Calu3 (cell line): ENCODE results near the gene DPP6. TPM values are rescaled to one million over a fixed set of nuclear protein-coding genes. Genes with fewer than 3 reads are reported as not detected.

Experiments
- BruUV-seq: library from RNA; stranded (reverse); fragments of 400-500 nt; replicated peaks from 2 replicates; lab custom pipeline; 2021; lab: Mats Ljungman, UMichigan
- CTCF ChIA-PET: fragments of 300-600 bp; sonication (Branson Sonifier 250); formaldehyde crosslinking; loops from one replicate; lab custom pipeline; 2022; ENCODE audit warnings: antibody characterized with exemption; lab: Charles Lee
- DNase-seq: peaks from one replicate; pipeline ENCODE4 v3.0.0; 2022
- H3K27ac Mint-ChIP-seq: one replicate; pipeline ENCODE4 v1.8.0; 2022; ENCODE audit warnings: mixed read lengths; ENCODE audit not compliant: unreplicated experiment
- H3K27me3 Mint-ChIP-seq: one replicate; pipeline ENCODE4 v1.8.0; 2022; ENCODE audit warnings: mixed read lengths; ENCODE audit not compliant: unreplicated experiment
- H3K36me3 Mint-ChIP-seq: one replicate; pipeline ENCODE4 v1.8.0; 2022; ENCODE audit warnings: mild to moderate bottlenecking, moderate library complexity, mixed read lengths; ENCODE audit not compliant: insufficient read depth, unreplicated experiment
- H3K4me1 Mint-ChIP-seq: one replicate; pipeline ENCODE4 v1.8.0; 2022; ENCODE audit warnings: mild to moderate bottlenecking, low read depth, mixed read lengths; ENCODE audit not compliant: unreplicated experiment
- H3K4me3 Mint-ChIP-seq: one replicate; pipeline ENCODE4 v1.8.0; 2022; ENCODE audit warnings: mild to moderate bottlenecking, low read depth, moderate library complexity, mixed read lengths; ENCODE audit not compliant: unreplicated experiment
- H3K9me3 Mint-ChIP-seq: one replicate; pipeline ENCODE4 v1.8.0; 2022; ENCODE audit warnings: low read depth, mixed read lengths; ENCODE audit not compliant: unreplicated experiment
- intact Hi-C: fragments of 100-400 bp; cut with micrococcal nuclease; formaldehyde crosslinking; loops from one replicate; pipeline ENCODE4 v1.10.0; 2022; ENCODE audit not compliant: unreplicated experiment
- total RNA-seq: library from RNA; stranded (reverse); gene quantifications from 2 replicates; pipeline ENCODE4 v1.2.3, GENCODE V29; 2022
- TF ChIP-seq, protein P1 (sequence below): fragments of 200-600 bp; IDR thresholded peaks from one replicate; pipeline ENCODE4 v1.8.0; 2022; ENCODE audit warnings: antibody characterized with exemption; ENCODE audit not compliant: unreplicated experiment

Gene DPP6
- total RNA-seq, 1 experiment from 2014 or later = not detected

DNA sequence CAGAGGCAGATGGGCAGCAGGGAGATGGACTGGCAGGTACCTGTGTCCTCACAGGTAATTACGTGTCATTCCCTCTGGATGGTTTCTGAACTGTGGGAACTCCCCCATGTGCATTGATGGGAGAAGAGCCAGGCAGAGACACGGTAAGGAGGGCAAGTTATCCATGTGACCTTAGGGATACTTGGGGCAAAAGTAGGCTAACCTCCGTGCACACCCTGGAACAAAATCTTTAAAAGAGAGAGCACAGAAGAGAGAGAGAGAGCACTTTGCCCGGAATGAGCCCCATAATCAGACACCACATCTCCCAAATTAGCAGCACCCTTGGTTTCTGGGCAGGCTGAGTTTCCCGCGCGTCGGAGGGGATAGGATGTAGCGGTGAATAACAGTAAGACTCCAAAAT lies 527.5 kb downstream of the DPP6 start:
- DNase-seq = no peak
- Mint-ChIP-seq H3K4me3 (no peak overlapping the region), H3K27me3 (no peaks in the 10 kb centered on the region), H3K4me1 (no peaks in the 10 kb centered on the region), H3K9me3 (peaks cover 27% of the 10 kb centered on the region), H3K27ac (no peak overlapping the region), H3K36me3 (no peaks in the 10 kb centered on the region)
- BruUV-seq = no TSS peak
- intact Hi-C loops = no loop called here
- TF ChIP-seq, protein P1, sequence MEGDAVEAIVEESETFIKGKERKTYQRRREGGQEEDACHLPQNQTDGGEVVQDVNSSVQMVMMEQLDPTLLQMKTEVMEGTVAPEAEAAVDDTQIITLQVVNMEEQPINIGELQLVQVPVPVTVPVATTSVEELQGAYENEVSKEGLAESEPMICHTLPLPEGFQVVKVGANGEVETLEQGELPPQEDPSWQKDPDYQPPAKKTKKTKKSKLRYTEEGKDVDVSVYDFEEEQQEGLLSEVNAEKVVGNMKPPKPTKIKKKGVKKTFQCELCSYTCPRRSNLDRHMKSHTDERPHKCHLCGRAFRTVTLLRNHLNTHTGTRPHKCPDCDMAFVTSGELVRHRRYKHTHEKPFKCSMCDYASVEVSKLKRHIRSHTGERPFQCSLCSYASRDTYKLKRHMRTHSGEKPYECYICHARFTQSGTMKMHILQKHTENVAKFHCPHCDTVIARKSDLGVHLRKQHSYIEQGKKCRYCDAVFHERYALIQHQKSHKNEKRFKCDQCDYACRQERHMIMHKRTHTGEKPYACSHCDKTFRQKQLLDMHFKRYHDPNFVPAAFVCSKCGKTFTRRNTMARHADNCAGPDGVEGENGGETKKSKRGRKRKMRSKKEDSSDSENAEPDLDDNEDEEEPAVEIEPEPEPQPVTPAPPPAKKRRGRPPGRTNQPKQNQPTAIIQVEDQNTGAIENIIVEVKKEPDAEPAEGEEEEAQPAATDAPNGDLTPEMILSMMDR = no peak
- CTCF ChIA-PET = no interaction called here

- Mint-ChIP-seq H3K4me3 (no peak overlapping the region), H3K27me3 (no peaks in the 10 kb centered on the region), H3K36me3 (no peaks in the 10 kb centered on the region), H3K9me3 (peaks cover 29% of the 10 kb centered on the region), H3K4me1 (no peaks in the 10 kb centered on the region), H3K27ac (no peak overlapping the region)
- TF ChIP-seq, protein P1 = no peak
- intact Hi-C loops = no loop called here
- no TSS peak for BruUV-seq
- CTCF ChIA-PET = no interaction called here
- no peak for DNase-seq
Observed at GRCh38 chr7:154581251-154581890, 529.2 kb downstream of the DPP6 start.

DNA sequence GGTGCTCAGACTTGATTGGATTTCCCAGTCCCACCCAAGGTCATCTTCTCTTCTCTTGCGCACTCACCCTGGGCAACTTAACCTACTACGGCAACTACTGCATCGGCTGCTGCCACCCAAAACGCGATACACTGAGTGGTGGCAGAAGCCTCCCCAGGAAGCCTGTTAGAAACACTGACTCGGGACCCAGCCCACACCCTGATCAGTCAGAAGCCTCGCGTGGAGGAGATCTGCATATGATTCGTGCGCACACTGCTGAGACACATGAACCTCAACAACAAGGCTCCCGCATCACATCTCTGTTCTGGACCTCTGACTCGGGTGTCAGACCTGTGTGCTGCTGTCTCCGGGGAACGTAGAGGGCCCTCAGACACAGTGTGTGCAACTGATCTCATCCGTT lies 531.3 kb downstream of the DPP6 start:
- intact Hi-C loops = no loop called here
- Mint-ChIP-seq H3K27ac (no peak overlapping the region), H3K4me3 (no peak overlapping the region), H3K36me3 (no peaks in the 10 kb centered on the region), H3K9me3 (peaks cover 26% of the 10 kb centered on the region), H3K27me3 (no peaks in the 10 kb centered on the region), H3K4me1 (no peaks in the 10 kb centered on the region)
- CTCF ChIA-PET = no interaction called here
- TF ChIP-seq, protein P1 = no peak
- no peak for DNase-seq
- no TSS peak for BruUV-seq

DNA sequence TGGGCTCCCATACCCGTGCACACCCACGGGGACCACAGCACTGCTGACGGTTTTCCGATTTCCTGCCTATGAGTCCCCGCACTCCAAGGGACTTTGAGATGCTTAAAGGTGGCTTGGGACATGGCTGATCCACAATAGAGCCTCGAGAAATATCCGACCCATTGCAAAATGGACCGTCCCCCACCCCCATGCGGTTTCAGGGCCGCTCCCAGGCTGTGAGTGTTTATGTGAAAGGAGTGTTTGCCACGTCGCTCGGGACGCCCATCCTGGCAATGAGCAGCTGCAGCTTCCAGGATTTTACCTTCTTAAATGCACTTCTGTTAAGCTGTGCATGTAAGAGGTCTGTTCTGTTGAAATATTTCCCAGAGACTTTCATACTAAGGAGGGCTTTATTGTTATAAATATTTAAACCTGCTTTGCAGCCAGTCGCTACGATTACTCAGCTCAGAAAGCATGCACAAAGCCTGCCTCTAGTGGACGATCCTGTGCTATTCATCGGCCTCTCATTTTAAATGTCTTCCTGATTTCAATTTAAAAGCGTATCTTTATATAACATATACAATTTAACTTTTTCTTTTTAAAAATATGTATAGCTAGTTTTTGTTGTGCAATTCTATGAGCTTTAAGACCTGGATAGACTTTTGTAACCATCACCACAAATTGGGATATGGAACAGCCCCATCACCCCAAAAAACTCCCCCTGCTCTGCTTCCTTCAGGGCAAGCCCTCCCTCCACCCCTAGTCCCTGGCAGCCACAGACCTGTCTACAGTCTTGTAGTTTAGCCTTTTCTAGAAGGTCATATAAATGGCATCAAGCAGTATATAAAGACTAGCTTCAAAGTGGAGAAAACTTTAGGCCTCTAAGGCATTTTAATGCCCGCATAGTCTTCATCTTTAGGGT lies 532.4 kb downstream of the DPP6 start:
- no peaks in the 10 kb centered on the region for H3K36me3 Mint-ChIP-seq
- CTCF ChIA-PET = no interaction called here
- BruUV-seq = no TSS peak
- peaks cover 26% of the 10 kb centered on the region for H3K9me3 Mint-ChIP-seq
- H3K27me3 Mint-ChIP-seq = no peaks in the 10 kb centered on the region
- H3K4me3 Mint-ChIP-seq = no peak overlapping the region
- DNase-seq = no peak
- H3K27ac Mint-ChIP-seq = no peak overlapping the region
- H3K4me1 Mint-ChIP-seq = no peaks in the 10 kb centered on the region
- intact Hi-C loops = no loop called here
- TF ChIP-seq, protein P1 = no peak
